ENCODE measurements around the gene OPN1SW.

OPN1SW gene

GRCh38 chr7:128788446-128789412, 13.1 kb upstream of the OPN1SW start:
- TF ChIP-seq GATA1 (IDR thresholded peaks at IDR 0.05; ENCODE audit: low read depth, low read length) (no peak), POLR2A (IDR thresholded peaks at IDR 0.05; ENCODE audit: low read length) (no peak)
- no peak for DNase-seq

GRCh38 chr7:128785738-128786137, 10.1 kb upstream of the OPN1SW start:
- no peak for DNase-seq
- no peak for TF ChIP-seq GATA1 (IDR thresholded peaks at IDR 0.05; ENCODE audit: low read depth, low read length)
- no peak for TF ChIP-seq POLR2A (IDR thresholded peaks at IDR 0.05; ENCODE audit: low read length)

GRCh38 chr7:128783143-128783861, 7.7 kb upstream of the OPN1SW start:
- TF ChIP-seq GATA1 (IDR thresholded peaks at IDR 0.05; ENCODE audit: low read depth, low read length) = no peak
- no peak for TF ChIP-seq POLR2A (IDR thresholded peaks at IDR 0.05; ENCODE audit: low read length)
- peak; percentile 84 to 87 for DNase-seq

- TF ChIP-seq POLR2A (IDR thresholded peaks at IDR 0.05; ENCODE audit: low read length) = no peak
- no peak for TF ChIP-seq GATA1 (IDR thresholded peaks at IDR 0.05; ENCODE audit: low read depth, low read length)
- no peak for DNase-seq
Measured at GRCh38 chr7:128781851-128782250, 6.3 kb upstream of the OPN1SW start.

GRCh38 chr7:128781126-128781525, 5.5 kb upstream of the OPN1SW start:
- TF ChIP-seq GATA1 (IDR thresholded peaks at IDR 0.05; ENCODE audit: low read depth, low read length) (no peak), POLR2A (IDR thresholded peaks at IDR 0.05; ENCODE audit: low read length) (no peak)
- no peak for DNase-seq

- TF ChIP-seq GATA1 (IDR thresholded peaks at IDR 0.05; ENCODE audit: low read depth, low read length) (no peak), POLR2A (IDR thresholded peaks at IDR 0.05; ENCODE audit: low read length) (no peak)
- no peak for DNase-seq
Measured at GRCh38 chr7:128778946-128779345, 3.4 kb upstream of the OPN1SW start.

- TF ChIP-seq GATA1 (IDR thresholded peaks at IDR 0.05; ENCODE audit: low read depth, low read length) (no peak), POLR2A (IDR thresholded peaks at IDR 0.05; ENCODE audit: low read length) (no peak)
- peak; percentile 12 to 19 for DNase-seq
Measured at GRCh38 chr7:128777156-128778123, 1.8 kb upstream of the OPN1SW start.

- DNase-seq = no peak
- no peak for TF ChIP-seq GATA1 (IDR thresholded peaks at IDR 0.05; ENCODE audit: low read depth, low read length)
- TF ChIP-seq POLR2A (IDR thresholded peaks at IDR 0.05; ENCODE audit: low read length) = no peak
Measured at GRCh38 chr7:128774921-128775320, 673 bp downstream of the OPN1SW start.

GRCh38 chr7:128774029-128774689, 1.4 kb downstream of the OPN1SW start:
- no peak for DNase-seq

GRCh38 chr7:128773604-128774003, 2.0 kb downstream of the OPN1SW start:
- DNase-seq = no peak
- TF ChIP-seq GATA1 (IDR thresholded peaks at IDR 0.05; ENCODE audit: low read depth, low read length) (no peak), POLR2A (IDR thresholded peaks at IDR 0.05; ENCODE audit: low read length) (no peak)

More at GRCh38 chr7:128774029-128774689, 1.4 kb downstream of the OPN1SW start:
- TF ChIP-seq GATA1 (IDR thresholded peaks at IDR 0.05; ENCODE audit: low read depth, low read length) (no peak), POLR2A (IDR thresholded peaks at IDR 0.05; ENCODE audit: low read length) (no peak)

GRCh38 chr7:128770233-128770632, 5.4 kb downstream of the OPN1SW start:
- TF ChIP-seq POLR2A (IDR thresholded peaks at IDR 0.05; ENCODE audit: low read length) (no peak), GATA1 (IDR thresholded peaks at IDR 0.05; ENCODE audit: low read depth, low read length) (no peak)
- peak; percentile 32 to 52 for DNase-seq

- DNase-seq = no peak
- TF ChIP-seq GATA1 (IDR thresholded peaks at IDR 0.05; ENCODE audit: low read depth, low read length) (no peak), POLR2A (IDR thresholded peaks at IDR 0.05; ENCODE audit: low read length) (no peak)
Measured at GRCh38 chr7:128767475-128768110, 8.0 kb downstream of the OPN1SW start.
